ENCODE results near the gene CDH9. TPM values are rescaled to one million over a fixed set of nuclear protein-coding genes. Genes with fewer than 3 reads are reported as not detected.

Gene CDH9
- total RNA-seq, 4 donors from 2014 or later = not detected

DNA sequence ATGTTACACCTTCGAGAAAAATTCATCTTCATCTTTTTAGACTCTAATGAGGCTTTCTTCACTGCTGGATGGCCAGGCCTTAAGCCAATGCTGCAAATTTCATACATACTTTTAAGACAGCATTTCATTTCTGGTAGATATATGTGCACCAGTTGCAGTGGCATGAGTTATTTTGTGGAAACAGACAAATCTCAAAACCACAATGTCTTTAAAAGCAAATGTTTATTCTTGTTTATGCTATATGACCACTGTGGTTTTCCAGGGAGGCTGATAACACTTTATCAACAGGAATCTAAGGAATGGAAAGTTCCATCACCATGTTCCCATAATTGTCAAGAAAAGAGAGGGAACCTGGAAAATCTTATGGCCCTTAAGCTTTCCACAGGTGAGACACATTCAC, 27.7 kb downstream of the CDH9 start:
- 89 to 96% methylated on average over 1 of the region's 1 CpG for WGBS, 2 donors
- Histone ChIP-seq H3K4me1 (no peaks in the 10 kb centered on the region), H3K9me3 (no peaks in the 10 kb centered on the region), H3K36me3 (no peaks in the 10 kb centered on the region), H3K27me3 (no peaks in the 10 kb centered on the region), H3K4me3 (no peak overlapping the region), H3K27ac (no peak overlapping the region)
- TF ChIP-seq EP300 (IDR thresholded peaks at IDR 0.05) (no peak), CTCF (IDR thresholded peaks at IDR 0.05) (no peak), POLR2A (IDR thresholded peaks at IDR 0.05) (no peak)
- no peak for DNase-seq (ENCODE audit: low spot score in 2 of 2)

DNA sequence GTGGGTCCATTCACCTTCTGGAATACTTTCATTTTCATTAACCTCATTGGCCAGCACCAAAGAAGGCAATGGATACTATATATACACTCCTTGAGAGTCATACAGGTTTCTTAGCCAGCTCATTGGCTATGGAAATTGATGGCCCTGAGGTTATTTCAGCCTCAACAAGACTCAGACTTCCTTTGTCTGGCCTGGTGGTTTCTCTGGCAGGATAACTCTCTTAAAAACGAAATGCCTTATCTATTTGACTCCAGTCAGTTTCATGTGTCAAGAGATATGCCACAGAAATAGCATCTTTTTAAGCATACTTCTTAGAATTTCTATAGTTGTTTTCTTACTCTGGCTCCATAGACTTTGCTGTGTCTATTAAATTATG, 28.9 kb downstream of the CDH9 start:
- DNase-seq (ENCODE audit: low spot score in 2 of 2) = no peak
- Histone ChIP-seq H3K36me3 (no peaks in the 10 kb centered on the region), H3K4me3 (no peak overlapping the region), H3K4me1 (no peaks in the 10 kb centered on the region), H3K27me3 (no peaks in the 10 kb centered on the region), H3K9me3 (no peaks in the 10 kb centered on the region), H3K27ac (no peak overlapping the region)
- 53 to 62% methylated on average over 1 of the region's 1 CpG for WGBS, 2 donors
- TF ChIP-seq CTCF (IDR thresholded peaks at IDR 0.05) = no peak
- TF ChIP-seq POLR2A (IDR thresholded peaks at IDR 0.05) = no peak
- no peak for TF ChIP-seq EP300 (IDR thresholded peaks at IDR 0.05)

GRCh38 chr5:27008604-27009539, 29.5 kb downstream of the CDH9 start:
- TF ChIP-seq POLR2A (IDR thresholded peaks at IDR 0.05) (no peak), CTCF (IDR thresholded peaks at IDR 0.05) (no peak), EP300 (IDR thresholded peaks at IDR 0.05) (no peak)
- H3K4me3 ChIP-seq = no peak overlapping the region
- WGBS, 2 donors = 92% methylated on average over 3 of the region's 3 CpGs
- H3K4me1 ChIP-seq = no peaks in the 10 kb centered on the region
- no peaks in the 10 kb centered on the region for H3K9me3 ChIP-seq
- H3K36me3 ChIP-seq = no peaks in the 10 kb centered on the region
- H3K27me3 ChIP-seq = no peaks in the 10 kb centered on the region
- no peak overlapping the region for H3K27ac ChIP-seq
- DNase-seq (ENCODE audit: low spot score in 2 of 2) = no peak

DNA sequence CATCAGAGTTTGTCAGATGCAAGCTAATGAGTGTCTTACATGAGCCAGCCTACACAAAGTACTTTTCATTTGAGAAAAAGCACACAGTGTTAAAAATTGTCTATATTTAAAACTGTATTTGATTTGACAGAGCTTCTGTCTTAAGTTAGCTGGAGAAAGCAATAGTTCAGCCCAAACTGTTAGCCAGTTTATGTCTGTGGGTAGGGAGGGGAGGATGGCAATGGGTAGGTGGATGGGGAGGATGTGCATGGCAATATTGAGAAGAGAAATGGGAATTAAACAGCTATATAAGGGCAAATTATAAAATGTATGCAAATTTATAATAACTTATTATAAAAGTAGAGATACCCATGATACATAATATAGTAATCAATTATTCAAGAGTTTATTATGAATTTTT, 31.3 kb downstream of the CDH9 start:
- no peak for DNase-seq (ENCODE audit: low spot score in 2 of 2)
- H3K9me3 ChIP-seq = no peaks in the 10 kb centered on the region

More for the DNA sequence above, 31.3 kb downstream of the CDH9 start:
- Histone ChIP-seq H3K4me1 (no peaks in the 10 kb centered on the region), H3K36me3 (no peaks in the 10 kb centered on the region), H3K4me3 (no peak overlapping the region), H3K27ac (no peak overlapping the region), H3K27me3 (no peaks in the 10 kb centered on the region)
- TF ChIP-seq CTCF (IDR thresholded peaks at IDR 0.05) = no peak
- TF ChIP-seq POLR2A (IDR thresholded peaks at IDR 0.05) = no peak

All from tibial nerve (tissue), 4 donors.